Mesenteric fat pad (tissue), 1 donor: Measurements from ENCODE around the gene BCOR. TPM values are rescaled to one million over a fixed set of nuclear protein-coding genes. Genes with fewer than 3 reads are reported as not detected.

ENCODE experiments used
- DNase-seq: peaks from one replicate; pipeline ENCODE4 v3.0.0-alpha.2; 2020; ENCODE audit warnings: low spot score
- total RNA-seq: library from RNA; stranded (reverse); fragmentation: NEBNext Ultra II Directional; extraction: Animal tissue kit (Norgen Biotek cat#: 25700); gene quantifications from one replicate; pipeline ENCODE4 v1.2.1, GENCODE V29; 2021
- donor health status: DM: yes; HTN: yes; CAD: no.

Gene BCOR
- total RNA-seq, 1 donor from 2014 or later, result 20.5 TPM

GRCh38 chrX:40035726-40036125, 62.0 kb downstream of the BCOR start:
- DNase-seq, result peak; percentile 8

GRCh38 chrX:40031911-40032310, 65.8 kb downstream of the BCOR start:
- DNase-seq, result peak; percentile 75

GRCh38 chrX:40030205-40030604, 67.6 kb downstream of the BCOR start:
- peak; percentile 24 for DNase-seq

- no peak for DNase-seq
Observed at GRCh38 chrX:40022421-40022820, 75.3 kb downstream of the BCOR start.

GRCh38 chrX:40021647-40022046, 76.1 kb downstream of the BCOR start:
- DNase-seq, result no peak

- DNase-seq, result no peak
Observed at GRCh38 chrX:40019541-40019940, 78.2 kb downstream of the BCOR start.

DNA sequence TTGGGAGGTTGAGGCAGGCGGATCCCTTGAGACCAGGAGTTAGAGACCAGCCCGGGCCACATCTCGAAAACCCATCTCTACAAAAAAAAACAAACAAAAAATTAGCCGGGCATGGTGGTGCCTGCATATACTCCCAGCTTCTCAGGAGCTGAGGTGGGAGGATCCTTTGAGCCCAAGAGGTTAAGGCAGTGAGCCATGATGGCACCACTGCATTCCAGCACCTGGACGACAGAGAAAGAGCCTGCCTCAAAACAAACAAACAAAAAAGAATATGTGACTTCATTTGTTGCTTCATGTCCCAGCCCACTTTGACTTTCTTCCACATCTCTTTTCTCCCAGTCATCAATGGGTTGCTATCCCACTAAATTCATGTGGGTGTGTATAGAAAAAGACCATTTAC, 79.7 kb downstream of the BCOR start:
- DNase-seq, result no peak

GRCh38 chrX:40016749-40017148, 81.0 kb downstream of the BCOR start:
- DNase-seq, result no peak

GRCh38 chrX:40015693-40016092, 82.1 kb downstream of the BCOR start:
- DNase-seq, result no peak

- peak; percentile 93 for DNase-seq
Observed at GRCh38 chrX:40013266-40014195, 84.2 kb downstream of the BCOR start.

- DNase-seq, result peak; percentile 91
Observed at GRCh38 chrX:40012868-40013265, 84.9 kb downstream of the BCOR start.

DNA sequence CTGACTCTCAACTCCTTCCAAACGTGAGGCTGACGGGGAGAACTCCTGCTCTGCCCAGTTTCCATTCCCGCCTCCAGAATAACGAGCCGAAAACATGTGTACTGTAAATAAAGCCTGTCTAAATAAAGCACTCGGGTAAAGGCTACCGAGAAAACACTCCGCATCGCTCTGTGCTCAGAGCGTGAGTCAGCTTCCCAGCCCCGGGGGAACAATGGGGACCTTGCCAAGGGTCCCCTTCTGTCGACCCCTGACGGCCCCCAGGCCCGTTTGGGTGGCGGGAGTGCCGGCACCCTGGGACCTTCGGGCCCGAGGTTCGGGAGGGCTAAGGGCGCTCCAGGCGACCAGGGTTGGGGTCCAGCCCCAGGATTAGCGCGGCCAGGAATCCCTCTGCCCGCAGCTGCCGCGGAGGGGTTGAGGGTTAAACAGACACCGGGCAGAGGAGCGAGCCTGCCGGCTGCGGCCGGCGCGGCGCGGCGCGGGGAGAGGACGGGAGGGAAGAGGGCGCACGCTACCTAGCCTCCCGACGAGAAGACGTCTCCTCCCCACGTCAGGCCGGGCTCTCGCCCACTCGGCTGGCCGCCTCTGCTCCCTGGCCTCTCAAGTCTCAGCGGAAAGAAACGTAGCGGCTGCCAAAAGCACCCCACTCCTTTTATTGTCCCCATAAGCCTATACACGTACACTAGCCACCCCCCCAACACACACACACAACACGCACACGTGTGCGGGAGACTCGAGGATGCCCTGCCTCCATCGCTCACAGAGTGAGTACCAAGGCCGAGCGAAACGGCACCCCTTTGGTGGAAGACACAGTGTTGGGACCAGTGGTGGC, 85.5 kb downstream of the BCOR start:
- no peak for DNase-seq

DNA sequence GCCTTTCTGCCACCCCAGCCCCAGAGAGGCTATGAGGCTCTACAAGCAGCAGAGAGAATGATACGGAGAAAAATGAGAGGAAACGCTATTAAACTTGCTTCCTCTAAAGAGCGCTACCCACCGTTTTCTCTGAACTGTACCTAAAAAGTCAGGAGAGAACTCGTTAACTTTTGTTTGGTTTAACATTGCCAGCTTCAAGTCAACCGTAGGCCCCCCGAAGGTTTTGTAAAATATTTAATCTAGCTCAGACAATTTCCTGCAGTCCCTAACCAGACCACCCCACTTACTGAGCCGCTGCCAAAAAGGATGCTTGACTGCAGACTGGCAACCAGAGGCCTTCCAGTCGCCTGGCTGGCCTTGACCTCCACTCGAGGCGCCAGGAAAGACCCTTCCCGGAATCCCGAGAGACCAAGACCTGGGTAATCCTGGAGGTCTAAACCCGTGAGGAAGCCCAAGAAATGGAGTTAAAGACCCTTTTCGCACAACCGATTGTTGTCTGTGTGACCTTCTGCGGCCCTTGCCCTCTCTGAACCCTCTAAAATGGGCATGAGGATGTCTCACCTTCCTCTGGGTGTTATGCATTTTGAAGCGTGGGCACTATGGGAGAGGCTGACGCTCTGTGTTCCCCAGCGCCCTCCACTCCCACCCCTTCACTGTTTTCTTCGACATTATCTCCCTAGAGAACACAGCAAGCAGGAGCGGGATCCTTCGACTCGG, 86.3 kb downstream of the BCOR start:
- no peak for DNase-seq

GRCh38 chrX:40010550-40011321, 87.0 kb downstream of the BCOR start:
- no peak for DNase-seq

DNA sequence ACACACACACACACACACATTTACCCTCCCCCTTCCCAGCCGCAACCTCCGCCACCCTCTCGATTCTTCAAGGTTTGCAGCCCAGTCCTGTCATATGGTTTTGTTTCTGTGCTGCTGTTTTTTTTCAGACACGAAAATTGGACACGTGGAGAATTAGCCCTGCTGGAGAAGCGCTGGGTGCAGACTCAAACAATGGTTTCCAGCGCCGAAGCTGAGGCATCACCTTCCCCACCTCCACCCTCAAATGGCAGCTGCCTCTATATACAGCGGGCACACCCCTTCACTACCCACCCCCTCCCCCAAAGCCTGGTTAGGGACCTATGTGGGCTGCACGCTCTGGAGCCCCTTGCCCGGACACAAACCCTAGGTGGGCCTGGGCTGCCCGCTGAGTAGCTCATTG, 87.9 kb downstream of the BCOR start:
- DNase-seq, result no peak

- DNase-seq, result no peak
Observed at GRCh38 chrX:40009462-40009851, 88.3 kb downstream of the BCOR start.

GRCh38 chrX:40008791-40009461, 88.8 kb downstream of the BCOR start:
- no peak for DNase-seq

DNA sequence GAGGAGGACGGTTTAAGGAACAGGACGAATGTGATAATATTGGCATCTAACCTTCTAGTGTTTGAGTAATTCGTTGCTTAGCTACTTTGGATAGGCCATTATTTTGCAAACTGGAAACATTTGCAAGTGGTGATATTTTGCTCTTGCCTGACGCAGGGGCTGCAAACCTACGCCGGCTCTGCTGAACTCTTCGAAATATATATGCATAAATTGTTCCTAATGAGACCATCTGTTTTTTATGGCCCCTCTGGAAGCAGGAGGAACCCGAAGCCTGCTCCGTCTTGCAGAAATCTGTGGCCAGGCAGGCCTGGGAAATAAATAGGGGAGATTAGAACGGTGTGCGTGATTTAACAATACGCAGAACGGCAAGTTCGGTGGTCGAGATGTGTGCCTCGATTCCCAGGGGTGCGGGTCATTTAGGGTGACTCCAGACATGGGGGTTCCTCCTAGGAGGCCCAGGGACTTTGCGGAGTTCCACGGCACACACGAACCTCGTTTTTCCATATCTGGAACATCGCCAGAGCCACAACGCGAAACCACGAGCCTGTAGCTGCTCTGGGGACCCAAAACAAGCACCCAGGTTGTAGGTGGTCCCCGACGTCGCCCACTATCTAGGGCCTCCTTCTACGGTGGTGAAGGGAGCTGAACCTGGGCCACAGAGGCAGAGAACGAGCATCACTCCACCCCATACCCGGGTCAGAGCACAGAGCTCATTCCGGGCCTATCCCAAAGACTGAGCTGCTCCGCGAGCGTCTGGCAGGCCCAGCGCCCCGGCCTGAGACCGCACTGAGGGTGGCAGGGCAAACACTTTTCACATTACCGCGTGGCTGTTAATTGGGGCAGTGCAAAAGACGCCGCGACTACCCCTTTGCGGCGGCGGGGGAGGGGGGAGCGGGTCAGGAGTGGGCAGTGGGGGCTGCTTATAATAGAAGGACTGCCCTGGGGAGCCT, 89.7 kb downstream of the BCOR start:
- DNase-seq, result no peak

GRCh38 chrX:40007131-40007755, 90.5 kb downstream of the BCOR start:
- no peak for DNase-seq
